ENCODE measurements around the gene PRKCE.

DNA sequence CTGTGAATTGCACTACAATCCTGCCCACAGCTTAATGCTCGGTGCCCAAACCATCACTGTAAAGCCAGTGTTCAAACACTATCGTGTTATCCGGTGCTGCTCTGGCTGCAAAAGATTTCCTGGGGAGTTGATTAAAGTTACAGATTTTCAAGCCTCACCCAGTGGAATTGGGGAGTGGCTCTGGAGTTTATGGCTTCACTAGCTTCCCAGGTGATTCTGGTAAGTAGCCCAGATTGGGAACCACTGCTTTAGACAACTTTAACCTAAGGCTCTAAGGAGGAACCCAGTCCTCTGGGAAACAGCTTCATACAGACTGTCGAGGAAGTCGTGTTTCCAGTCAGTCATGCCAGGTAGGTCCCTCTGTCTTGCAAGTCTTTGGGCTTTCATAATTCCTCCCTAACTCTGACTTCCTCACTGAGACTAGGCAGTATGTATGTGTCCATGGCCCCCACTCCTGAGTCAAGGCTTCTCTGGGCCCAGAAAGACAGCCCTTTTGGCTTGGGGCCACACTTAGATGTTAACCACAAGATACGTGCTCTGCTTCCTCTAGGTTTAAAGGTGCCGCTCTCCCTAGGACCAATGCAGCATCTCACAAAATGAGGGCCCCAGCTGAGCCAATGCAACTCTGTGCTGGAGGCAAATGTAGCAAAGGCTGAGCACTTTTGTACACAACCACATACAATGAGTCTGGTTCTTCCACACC lies 299.7 kb downstream of the PRKCE start:
- TF ChIP-seq, protein P1, sequence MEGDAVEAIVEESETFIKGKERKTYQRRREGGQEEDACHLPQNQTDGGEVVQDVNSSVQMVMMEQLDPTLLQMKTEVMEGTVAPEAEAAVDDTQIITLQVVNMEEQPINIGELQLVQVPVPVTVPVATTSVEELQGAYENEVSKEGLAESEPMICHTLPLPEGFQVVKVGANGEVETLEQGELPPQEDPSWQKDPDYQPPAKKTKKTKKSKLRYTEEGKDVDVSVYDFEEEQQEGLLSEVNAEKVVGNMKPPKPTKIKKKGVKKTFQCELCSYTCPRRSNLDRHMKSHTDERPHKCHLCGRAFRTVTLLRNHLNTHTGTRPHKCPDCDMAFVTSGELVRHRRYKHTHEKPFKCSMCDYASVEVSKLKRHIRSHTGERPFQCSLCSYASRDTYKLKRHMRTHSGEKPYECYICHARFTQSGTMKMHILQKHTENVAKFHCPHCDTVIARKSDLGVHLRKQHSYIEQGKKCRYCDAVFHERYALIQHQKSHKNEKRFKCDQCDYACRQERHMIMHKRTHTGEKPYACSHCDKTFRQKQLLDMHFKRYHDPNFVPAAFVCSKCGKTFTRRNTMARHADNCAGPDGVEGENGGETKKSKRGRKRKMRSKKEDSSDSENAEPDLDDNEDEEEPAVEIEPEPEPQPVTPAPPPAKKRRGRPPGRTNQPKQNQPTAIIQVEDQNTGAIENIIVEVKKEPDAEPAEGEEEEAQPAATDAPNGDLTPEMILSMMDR (IDR thresholded peaks at IDR 0.05; ENCODE audit: control extremely low read depth in 1 of 3, insufficient read depth in 1 of 3, low read depth in 1 of 3, low read length in 3 of 3) = no peak
- no peak for TF ChIP-seq RAD21 (IDR thresholded peaks at IDR 0.05 in 1 of 2, conservative IDR thresholded peaks at IDR 0.05 in 1 of 2; ENCODE audit: low read depth in 2 of 2, low read length in 2 of 2)
- TF ChIP-seq, protein P2, sequence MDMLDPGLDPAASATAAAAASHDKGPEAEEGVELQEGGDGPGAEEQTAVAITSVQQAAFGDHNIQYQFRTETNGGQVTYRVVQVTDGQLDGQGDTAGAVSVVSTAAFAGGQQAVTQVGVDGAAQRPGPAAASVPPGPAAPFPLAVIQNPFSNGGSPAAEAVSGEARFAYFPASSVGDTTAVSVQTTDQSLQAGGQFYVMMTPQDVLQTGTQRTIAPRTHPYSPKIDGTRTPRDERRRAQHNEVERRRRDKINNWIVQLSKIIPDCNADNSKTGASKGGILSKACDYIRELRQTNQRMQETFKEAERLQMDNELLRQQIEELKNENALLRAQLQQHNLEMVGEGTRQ (IDR thresholded peaks at IDR 0.05; ENCODE audit: low read length) = no peak
- TF ChIP-seq EZH2 (IDR thresholded peaks at IDR 0.05; ENCODE audit: low read depth, low read length, severe bottlenecking) = no peak
- TF ChIP-seq, protein P3, sequence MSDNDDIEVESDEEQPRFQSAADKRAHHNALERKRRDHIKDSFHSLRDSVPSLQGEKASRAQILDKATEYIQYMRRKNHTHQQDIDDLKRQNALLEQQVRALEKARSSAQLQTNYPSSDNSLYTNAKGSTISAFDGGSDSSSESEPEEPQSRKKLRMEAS (IDR thresholded peaks at IDR 0.05) = no peak
- no peak for TF ChIP-seq GABPA (IDR thresholded peaks at IDR 0.05; ENCODE audit: borderline replicate concordance, insufficient read depth, low read length)
- no peak for TF ChIP-seq SRF (IDR thresholded peaks at IDR 0.05; ENCODE audit: low read depth, low read length)
- TF ChIP-seq BACH1 (IDR thresholded peaks at IDR 0.05; ENCODE audit: low read length) = no peak
- no peak for TF ChIP-seq EP300 (IDR thresholded peaks at IDR 0.05; ENCODE audit: borderline replicate concordance in 1 of 2, low read depth in 2 of 2, low read length in 2 of 2)
